Ishikawa (cell line): ENCODE results near the gene C1orf115.

Experiments
- CEBPB ChIP-seq: IDR thresholded peaks from 2 replicates; pipeline ENCODE4 v1.6.1; 2012
- CREB1 ChIP-seq: IDR thresholded peaks from 2 replicates; pipeline ENCODE4 v1.6.1; 2012; ENCODE audit warnings: low read depth
- EP300 ChIP-seq: IDR thresholded peaks from 2 replicates; pipeline ENCODE4 v1.6.1; 2012; ENCODE audit warnings: borderline replicate concordance
- FOXM1 ChIP-seq: IDR thresholded peaks from 2 replicates; pipeline ENCODE4 v1.6.1; 2012; ENCODE audit warnings: low read depth, borderline replicate concordance
- TAF1 ChIP-seq: IDR thresholded peaks from 2 replicates; pipeline ENCODE4 v1.6.1; 2012; ENCODE audit warnings: low read depth, mild to moderate bottlenecking
- TF ChIP-seq, protein P1 (sequence below): IDR thresholded peaks from 2 replicates; pipeline ENCODE4 v1.6.1; 2012
- TF ChIP-seq, protein P2 (sequence below): IDR thresholded peaks from 2 replicates; pipeline ENCODE4 v1.6.1; 2012

DNA sequence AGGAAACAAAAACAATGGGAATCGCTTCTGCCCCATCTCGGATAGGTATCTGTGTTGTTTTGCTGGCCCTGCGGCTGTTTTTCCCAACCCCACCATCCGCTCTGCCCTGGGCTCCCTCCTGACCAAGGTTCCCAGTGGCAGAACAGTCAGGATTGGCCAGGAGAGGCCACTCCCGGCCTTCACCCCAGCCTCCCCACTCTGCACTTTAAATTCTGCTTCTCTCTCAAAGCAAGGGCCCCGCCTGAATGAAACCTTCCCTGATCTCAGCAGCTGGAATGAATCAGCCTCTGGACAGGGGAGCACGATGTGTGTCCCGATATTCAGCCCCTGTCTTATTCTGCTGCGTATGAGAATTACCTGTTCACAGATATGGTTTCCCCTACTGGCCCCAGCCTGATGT, 16.3 kb downstream of the C1orf115 start:
- TF ChIP-seq CEBPB = no peak
- TF ChIP-seq TAF1 = no peak
- no peak for TF ChIP-seq EP300
- no peak for TF ChIP-seq CREB1
- TF ChIP-seq, protein P1, sequence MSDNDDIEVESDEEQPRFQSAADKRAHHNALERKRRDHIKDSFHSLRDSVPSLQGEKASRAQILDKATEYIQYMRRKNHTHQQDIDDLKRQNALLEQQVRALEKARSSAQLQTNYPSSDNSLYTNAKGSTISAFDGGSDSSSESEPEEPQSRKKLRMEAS = no peak
- TF ChIP-seq, protein P2, sequence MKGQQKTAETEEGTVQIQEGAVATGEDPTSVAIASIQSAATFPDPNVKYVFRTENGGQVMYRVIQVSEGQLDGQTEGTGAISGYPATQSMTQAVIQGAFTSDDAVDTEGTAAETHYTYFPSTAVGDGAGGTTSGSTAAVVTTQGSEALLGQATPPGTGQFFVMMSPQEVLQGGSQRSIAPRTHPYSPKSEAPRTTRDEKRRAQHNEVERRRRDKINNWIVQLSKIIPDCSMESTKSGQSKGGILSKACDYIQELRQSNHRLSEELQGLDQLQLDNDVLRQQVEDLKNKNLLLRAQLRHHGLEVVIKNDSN = no peak
- TF ChIP-seq FOXM1 = no peak
